Measurements from ENCODE around the gene CDK16.
A peak's percentile ranks its signal among the peaks of the same experiment; 100 is the strongest.

CDK16 gene

DNA sequence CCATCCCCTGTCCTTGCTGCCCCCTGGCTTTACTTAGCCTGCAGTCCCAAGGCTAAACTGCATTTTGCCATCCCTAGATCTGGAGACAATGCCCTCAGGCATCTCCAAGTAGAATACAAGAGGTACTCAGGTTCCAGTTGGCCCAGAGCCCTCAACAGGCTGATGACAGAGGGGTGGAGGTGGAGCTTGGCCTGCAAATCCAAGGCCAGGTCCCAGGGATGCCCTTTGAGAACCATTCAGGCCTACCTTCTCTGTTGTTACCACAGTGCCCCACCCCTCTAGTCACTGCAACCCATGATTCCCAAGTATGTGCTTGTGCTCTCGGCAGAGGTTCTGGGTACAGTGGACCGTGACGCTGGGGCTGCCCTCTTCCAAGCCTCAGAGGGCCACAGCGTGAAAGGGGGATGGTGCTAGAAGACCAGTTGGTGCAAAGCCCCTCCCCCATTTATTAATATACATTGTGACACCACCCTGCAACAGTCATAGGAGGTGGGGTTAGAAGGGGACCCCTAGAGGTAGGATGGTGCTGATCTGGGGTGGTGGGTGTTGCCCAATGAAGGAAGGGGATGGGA is 31.3 kb upstream of the CDK16 start:
- Mint-ChIP-seq H3K4me3 (no peak overlapping the region), H3K27ac (peak overlapping the region in 1 of 3 experiments; percentile 20), H3K36me3 (ENCODE audit: low read depth) (peaks cover 22% of the 10 kb centered on the region), H3K9me3 (no peaks in the 10 kb centered on the region), H3K4me1 (no peaks in the 10 kb centered on the region), H3K27me3 (ENCODE audit: low read depth) (no peaks in the 10 kb centered on the region)
- TF ChIP-seq, protein P1, sequence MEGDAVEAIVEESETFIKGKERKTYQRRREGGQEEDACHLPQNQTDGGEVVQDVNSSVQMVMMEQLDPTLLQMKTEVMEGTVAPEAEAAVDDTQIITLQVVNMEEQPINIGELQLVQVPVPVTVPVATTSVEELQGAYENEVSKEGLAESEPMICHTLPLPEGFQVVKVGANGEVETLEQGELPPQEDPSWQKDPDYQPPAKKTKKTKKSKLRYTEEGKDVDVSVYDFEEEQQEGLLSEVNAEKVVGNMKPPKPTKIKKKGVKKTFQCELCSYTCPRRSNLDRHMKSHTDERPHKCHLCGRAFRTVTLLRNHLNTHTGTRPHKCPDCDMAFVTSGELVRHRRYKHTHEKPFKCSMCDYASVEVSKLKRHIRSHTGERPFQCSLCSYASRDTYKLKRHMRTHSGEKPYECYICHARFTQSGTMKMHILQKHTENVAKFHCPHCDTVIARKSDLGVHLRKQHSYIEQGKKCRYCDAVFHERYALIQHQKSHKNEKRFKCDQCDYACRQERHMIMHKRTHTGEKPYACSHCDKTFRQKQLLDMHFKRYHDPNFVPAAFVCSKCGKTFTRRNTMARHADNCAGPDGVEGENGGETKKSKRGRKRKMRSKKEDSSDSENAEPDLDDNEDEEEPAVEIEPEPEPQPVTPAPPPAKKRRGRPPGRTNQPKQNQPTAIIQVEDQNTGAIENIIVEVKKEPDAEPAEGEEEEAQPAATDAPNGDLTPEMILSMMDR (IDR thresholded peaks at IDR 0.05; ENCODE audit: unreplicated experiment in 3 of 3): no peak

DNA sequence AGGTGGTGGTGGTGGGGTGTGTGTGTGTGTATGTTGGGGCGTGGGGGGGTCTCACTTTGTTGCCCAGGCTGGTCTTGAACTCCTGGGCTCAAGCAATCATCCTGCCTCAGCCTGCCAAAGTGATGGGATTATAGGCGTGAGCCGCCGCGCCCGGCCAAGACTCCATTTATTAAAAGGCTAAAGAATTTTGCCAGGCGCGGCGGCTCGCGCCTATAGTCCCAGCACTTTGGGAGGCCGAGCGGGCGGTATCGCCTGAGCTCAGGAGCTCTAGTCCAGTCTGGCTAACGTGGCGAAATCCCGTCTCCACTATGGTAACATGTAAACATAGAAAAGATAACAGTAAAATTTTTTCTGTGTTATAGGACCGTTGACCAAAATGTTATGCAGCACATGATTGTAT is 28.6 kb upstream of the CDK16 start:
- Mint-ChIP-seq H3K4me3 (no peak overlapping the region), H3K36me3 (ENCODE audit: low read depth) (peaks cover 15% of the 10 kb centered on the region), H3K27me3 (ENCODE audit: low read depth) (no peaks in the 10 kb centered on the region), H3K4me1 (peaks cover 14% of the 10 kb centered on the region), H3K9me3 (no peaks in the 10 kb centered on the region), H3K27ac (no peak overlapping the region)
- TF ChIP-seq, protein P1 (IDR thresholded peaks at IDR 0.05; ENCODE audit: unreplicated experiment in 3 of 3): no peak

DNA sequence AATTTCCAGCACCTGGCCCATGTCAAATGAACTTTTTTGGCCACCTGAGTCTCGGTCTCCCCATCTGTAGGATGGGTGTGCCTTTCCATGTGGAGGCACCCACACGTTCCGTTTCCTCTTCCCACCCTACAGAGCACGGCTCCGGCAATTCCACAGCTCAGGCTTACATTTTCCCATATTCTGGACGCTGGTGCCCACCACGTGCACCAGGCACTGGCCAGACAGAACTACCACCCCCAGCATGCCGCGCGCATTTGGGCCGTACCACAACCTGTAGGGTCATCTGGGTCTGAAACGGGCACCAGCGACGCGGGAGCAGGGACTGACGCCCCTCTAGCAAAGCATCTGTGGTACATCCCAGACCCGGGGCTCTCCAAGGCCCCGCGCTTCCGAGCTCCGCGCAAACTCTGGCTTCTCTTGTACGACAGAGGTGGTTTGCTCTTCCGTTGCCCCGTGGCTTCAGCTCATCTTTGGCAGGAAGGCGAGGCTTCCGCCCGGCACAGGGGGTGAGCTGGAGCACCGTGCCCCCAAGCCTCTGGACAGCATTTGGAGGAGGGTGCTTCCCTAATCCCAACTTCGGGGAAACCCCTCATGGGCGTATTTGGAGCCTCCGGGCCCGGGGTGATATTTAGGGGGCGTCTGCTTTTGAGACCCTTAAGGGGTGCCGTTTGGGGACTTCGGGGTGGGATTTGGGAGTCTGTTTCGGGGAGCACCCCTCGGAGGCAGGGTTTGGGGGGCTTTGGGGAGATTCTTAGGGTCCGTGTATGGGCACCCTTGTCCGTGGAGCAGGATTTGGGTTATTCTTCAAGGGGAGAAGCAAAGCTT is 27.8 kb upstream of the CDK16 start:
- Mint-ChIP-seq H3K4me3 (peak overlapping the region; percentile 90 to 93 (median 91)), H3K9me3 (no peaks in the 10 kb centered on the region), H3K27me3 (ENCODE audit: low read depth) (no peaks in the 10 kb centered on the region), H3K27ac (peak overlapping the region in 1 of 3 experiments; percentile 5), H3K4me1 (peaks cover 21% of the 10 kb centered on the region), H3K36me3 (ENCODE audit: low read depth) (peaks cover 16% of the 10 kb centered on the region)
- TF ChIP-seq, protein P1 (IDR thresholded peaks at IDR 0.05; ENCODE audit: unreplicated experiment in 3 of 3): no peak

DNA sequence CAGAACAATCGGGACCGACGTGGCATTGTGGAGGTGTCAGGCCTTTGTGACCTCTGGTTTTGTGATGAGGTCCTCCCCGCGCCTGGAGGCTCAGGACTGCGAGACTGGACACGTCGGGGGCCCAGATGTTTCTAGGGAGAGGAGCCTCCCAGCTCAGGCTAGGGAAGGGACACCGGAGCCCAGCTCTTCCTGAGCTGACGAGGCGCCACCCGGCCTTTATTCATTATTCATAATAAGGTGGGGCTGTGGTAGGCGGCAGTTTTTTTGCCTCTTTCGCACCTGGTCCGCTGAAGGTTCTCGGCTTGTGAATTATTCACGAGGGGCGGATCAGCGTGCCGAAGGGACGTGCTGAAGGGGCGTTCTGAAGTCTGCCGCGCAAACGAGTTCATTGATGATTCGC is 27.1 kb upstream of the CDK16 start:
- no peaks in the 10 kb centered on the region for H3K9me3 Mint-ChIP-seq
- H3K36me3 Mint-ChIP-seq (ENCODE audit: low read depth): peaks cover 19% of the 10 kb centered on the region
- no peaks in the 10 kb centered on the region for H3K27me3 Mint-ChIP-seq (ENCODE audit: low read depth)

DNA sequence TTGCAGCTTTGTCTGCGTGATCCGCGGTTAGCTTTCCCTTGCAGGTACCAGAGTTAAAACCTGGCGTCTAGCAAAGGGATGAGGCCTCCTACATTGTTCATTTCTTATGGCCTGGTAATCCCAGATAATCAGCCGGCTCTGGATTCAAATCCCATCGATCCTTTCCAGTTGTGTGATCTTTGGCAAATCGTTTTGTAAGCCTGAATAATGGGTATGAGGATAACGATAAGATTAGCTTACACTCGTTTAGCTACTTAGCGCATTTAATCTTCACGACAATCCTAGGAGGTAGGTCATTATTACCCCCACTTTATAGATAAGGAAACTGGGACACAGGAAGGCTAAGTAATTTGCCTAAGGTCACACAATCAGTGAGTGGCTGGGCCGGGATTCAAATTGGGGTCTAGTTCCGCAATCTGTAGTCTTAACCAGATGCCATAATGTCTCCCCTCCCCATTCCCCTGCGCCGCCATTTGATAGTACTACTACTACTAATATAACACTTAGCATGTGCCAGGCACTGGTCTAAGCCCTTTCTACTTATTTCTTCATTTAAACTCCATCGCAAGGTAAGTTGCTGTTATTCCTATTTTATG is 26.6 kb upstream of the CDK16 start:
- H3K27me3 Mint-ChIP-seq (ENCODE audit: low read depth): no peaks in the 10 kb centered on the region
- TF ChIP-seq, protein P1 (IDR thresholded peaks at IDR 0.05; ENCODE audit: unreplicated experiment in 3 of 3): no peak
- peaks cover 34% of the 10 kb centered on the region for H3K4me1 Mint-ChIP-seq
- peak overlapping the region; percentile 90 to 93 (median 91) for H3K4me3 Mint-ChIP-seq
- H3K9me3 Mint-ChIP-seq: no peaks in the 10 kb centered on the region
- H3K27ac Mint-ChIP-seq: no peak overlapping the region
- H3K36me3 Mint-ChIP-seq (ENCODE audit: low read depth): peaks cover 20% of the 10 kb centered on the region

More for the DNA sequence above, 27.1 kb upstream of the CDK16 start:
- H3K27ac Mint-ChIP-seq: peak overlapping the region in 1 of 3 experiments; percentile 5
- H3K4me1 Mint-ChIP-seq: peaks cover 28% of the 10 kb centered on the region
- peak overlapping the region; percentile 90 to 93 (median 91) for H3K4me3 Mint-ChIP-seq
- TF ChIP-seq, protein P1 (IDR thresholded peaks at IDR 0.05; ENCODE audit: unreplicated experiment in 3 of 3): no peak

All from nephron (organoid).